Stimulated activated CD8-positive, alpha-beta memory T cell treated with anti-CD3 and anti-CD28 coated beads, Interleukin-4, amount 100 ng/mL, for 48 hours (primary cell): Measurements from ENCODE around the gene ZFPM1.

Experiments used
- DNase-seq: peaks from one replicate; pipeline ENCODE4 v3.0.0-alpha.2; 2020

The ZFPM1 gene

GRCh38 chr16:88435437-88436355, 17.4 kb upstream of the ZFPM1 start:
- DNase-seq, result no peak

- DNase-seq, result no peak
These were observed 16.3 kb upstream of the ZFPM1 start for GRCh38 chr16:88436796-88437195.

GRCh38 chr16:88437367-88437964, 15.6 kb upstream of the ZFPM1 start:
- DNase-seq, result peak; percentile 85

GRCh38 chr16:88438084-88438870, 14.8 kb upstream of the ZFPM1 start:
- DNase-seq, result no peak

- DNase-seq, result no peak
These were observed 14.1 kb upstream of the ZFPM1 start for GRCh38 chr16:88439016-88439415.

GRCh38 chr16:88439706-88440105, 13.4 kb upstream of the ZFPM1 start:
- no peak for DNase-seq

GRCh38 chr16:88440111-88440510, 13.0 kb upstream of the ZFPM1 start:
- no peak for DNase-seq

- DNase-seq, result no peak
These were observed 12.2 kb upstream of the ZFPM1 start for GRCh38 chr16:88440686-88441405.

- DNase-seq, result no peak
These were observed 11.6 kb upstream of the ZFPM1 start for GRCh38 chr16:88441460-88441859.

- DNase-seq, result no peak
These were observed 10.7 kb upstream of the ZFPM1 start for GRCh38 chr16:88442383-88442726.

GRCh38 chr16:88442727-88443576, 10.1 kb upstream of the ZFPM1 start:
- DNase-seq, result peak; percentile 87

GRCh38 chr16:88444826-88445582, 8.1 kb upstream of the ZFPM1 start:
- DNase-seq, result no peak

- no peak for DNase-seq
These were observed 7.5 kb upstream of the ZFPM1 start for GRCh38 chr16:88445583-88445960.

GRCh38 chr16:88446061-88446460, 7.0 kb upstream of the ZFPM1 start:
- DNase-seq, result no peak

GRCh38 chr16:88446736-88447135, 6.3 kb upstream of the ZFPM1 start:
- DNase-seq, result no peak

- DNase-seq, result no peak
These were observed 5.2 kb upstream of the ZFPM1 start for GRCh38 chr16:88447881-88448280.

- no peak for DNase-seq
These were observed 4.4 kb upstream of the ZFPM1 start for GRCh38 chr16:88448461-88449266.

GRCh38 chr16:88449267-88449561, 3.9 kb upstream of the ZFPM1 start:
- no peak for DNase-seq

GRCh38 chr16:88451586-88452481, 1.2 kb upstream of the ZFPM1 start:
- DNase-seq, result peak; percentile 49
